Neural crest cell (in vitro differentiated cells): Measurements from ENCODE around the gene DNM3. TPM values are rescaled to one million over a fixed set of nuclear protein-coding genes. Genes with fewer than 3 reads are reported as not detected.

Source experiments
- DNase-seq: peaks from one replicate; pipeline ENCODE4 v3.0.0; 2021; ENCODE audit warnings: low read depth, mixed read lengths, low spot score
- H3K27ac Mint-ChIP-seq: one replicate; pipeline ENCODE4 v1.8.0; 2021; ENCODE audit warnings: mild to moderate bottlenecking, mixed read lengths; ENCODE audit not compliant: unreplicated experiment
- H3K27me3 Mint-ChIP-seq: 2 replicates; pipeline ENCODE4 v1.8.0; 2021; ENCODE audit warnings: low read depth, mild to moderate bottlenecking, mixed read lengths
- H3K36me3 Mint-ChIP-seq: 2 replicates; pipeline ENCODE4 v1.8.0; 2021; ENCODE audit warnings: low read depth, mild to moderate bottlenecking, mixed read lengths
- H3K4me1 Mint-ChIP-seq: 2 replicates; pipeline ENCODE4 v1.8.0; 2021; ENCODE audit warnings: mixed read lengths
- H3K4me3 Mint-ChIP-seq: one replicate; pipeline ENCODE4 v1.8.0; 2021; ENCODE audit warnings: mild to moderate bottlenecking, mixed read lengths
- H3K9me3 Mint-ChIP-seq: 2 replicates; pipeline ENCODE4 v1.8.0; 2021; ENCODE audit warnings: mixed read lengths
- CTCF ChIP-seq: fragments of 200-600 bp; sonication (generic); conservative IDR thresholded peaks from 2 replicates; pipeline ENCODE4 v1.5.0; 2021; ENCODE audit warnings: antibody characterized with exemption, mild to moderate bottlenecking
- total RNA-seq: library from RNA; stranded (reverse); gene quantifications from 2 replicates; pipeline ENCODE4 v1.2.1, GENCODE V29; 2021

The DNM3 gene
- total RNA-seq, 1 donor from 2014 or later = 3.5 TPM

- no peaks in the 10 kb centered on the region for H3K9me3 Mint-ChIP-seq
- H3K36me3 Mint-ChIP-seq = no peaks in the 10 kb centered on the region
- H3K27me3 Mint-ChIP-seq = no peaks in the 10 kb centered on the region
- H3K27ac Mint-ChIP-seq = no peak overlapping the region
- no peak overlapping the region for H3K4me3 Mint-ChIP-seq
- H3K4me1 Mint-ChIP-seq = peaks cover 51% of the 10 kb centered on the region
- DNase-seq = no peak
- TF ChIP-seq CTCF = no peak
Observed at GRCh38 chr1:172354291-172355274, 513.3 kb downstream of the DNM3 start.

GRCh38 chr1:172356620-172357019, 515.3 kb downstream of the DNM3 start:
- Mint-ChIP-seq H3K27ac (no peak overlapping the region), H3K36me3 (no peaks in the 10 kb centered on the region), H3K27me3 (no peaks in the 10 kb centered on the region), H3K4me3 (no peak overlapping the region), H3K4me1 (peaks cover 53% of the 10 kb centered on the region), H3K9me3 (no peaks in the 10 kb centered on the region)
- TF ChIP-seq CTCF = no peak
- no peak for DNase-seq

- H3K4me3 Mint-ChIP-seq = no peak overlapping the region
- no peak for TF ChIP-seq CTCF
- no peak for DNase-seq
- no peaks in the 10 kb centered on the region for H3K36me3 Mint-ChIP-seq
- no peaks in the 10 kb centered on the region for H3K9me3 Mint-ChIP-seq
- no peaks in the 10 kb centered on the region for H3K27me3 Mint-ChIP-seq
- peaks cover 47% of the 10 kb centered on the region for H3K4me1 Mint-ChIP-seq
- H3K27ac Mint-ChIP-seq = no peak overlapping the region
Observed at GRCh38 chr1:172357753-172358385, 516.6 kb downstream of the DNM3 start.

- H3K4me1 Mint-ChIP-seq = peaks cover 44% of the 10 kb centered on the region
- no peak for TF ChIP-seq CTCF
- DNase-seq = no peak
- H3K27me3 Mint-ChIP-seq = no peaks in the 10 kb centered on the region
- H3K36me3 Mint-ChIP-seq = peaks cover 2% of the 10 kb centered on the region
- no peak overlapping the region for H3K4me3 Mint-ChIP-seq
- H3K27ac Mint-ChIP-seq = no peak overlapping the region
- H3K9me3 Mint-ChIP-seq = no peaks in the 10 kb centered on the region
Observed at GRCh38 chr1:172359491-172359999, 518.2 kb downstream of the DNM3 start.

- H3K36me3 Mint-ChIP-seq = peaks cover 2% of the 10 kb centered on the region
- H3K4me1 Mint-ChIP-seq = peaks cover 44% of the 10 kb centered on the region
- DNase-seq = no peak
- H3K27me3 Mint-ChIP-seq = no peaks in the 10 kb centered on the region
- no peak for TF ChIP-seq CTCF
- peak overlapping the region; percentile 66 for H3K4me3 Mint-ChIP-seq
- H3K27ac Mint-ChIP-seq = no peak overlapping the region
- H3K9me3 Mint-ChIP-seq = no peaks in the 10 kb centered on the region
Observed at GRCh38 chr1:172360511-172360910, 519.2 kb downstream of the DNM3 start.
